ENCODE data around the gene LMAN1L. TPM values are rescaled to one million over a fixed set of nuclear protein-coding genes. Genes with fewer than 3 reads are reported as not detected.

LMAN1L gene
- total RNA-seq, 4 donors from 2014 or later: not detected

DNA sequence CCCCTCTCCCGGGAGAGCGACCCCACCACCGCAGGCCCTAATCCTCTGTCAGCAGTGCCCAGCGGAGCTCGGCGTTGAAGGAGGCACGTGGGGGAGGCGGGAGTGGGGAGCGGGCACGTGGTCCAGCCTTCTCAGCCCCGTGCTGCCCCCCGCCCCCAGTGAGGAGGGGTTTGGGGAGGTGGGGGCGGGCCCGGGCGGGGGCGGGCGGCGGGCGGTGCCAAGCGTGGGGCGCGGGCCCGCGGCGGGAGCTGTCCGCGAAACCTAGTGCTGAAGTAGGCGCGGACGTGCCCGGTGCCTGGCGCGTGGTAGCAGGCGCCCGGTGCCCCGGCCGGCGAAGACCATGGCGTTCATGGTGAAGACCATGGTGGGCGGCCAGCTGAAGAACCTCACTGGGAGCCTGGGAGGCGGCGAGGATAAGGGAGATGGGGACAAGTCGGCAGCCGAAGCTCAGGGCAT lies 13.8 kb downstream of the LMAN1L start, which contains the start of gene CPLX3:
CPLX3 (plus strand) TSS at position 264 of the 456 bp plus-strand sequence; CDS start at position 341, 77 bp downstream.
- TF ChIP-seq, protein P1, sequence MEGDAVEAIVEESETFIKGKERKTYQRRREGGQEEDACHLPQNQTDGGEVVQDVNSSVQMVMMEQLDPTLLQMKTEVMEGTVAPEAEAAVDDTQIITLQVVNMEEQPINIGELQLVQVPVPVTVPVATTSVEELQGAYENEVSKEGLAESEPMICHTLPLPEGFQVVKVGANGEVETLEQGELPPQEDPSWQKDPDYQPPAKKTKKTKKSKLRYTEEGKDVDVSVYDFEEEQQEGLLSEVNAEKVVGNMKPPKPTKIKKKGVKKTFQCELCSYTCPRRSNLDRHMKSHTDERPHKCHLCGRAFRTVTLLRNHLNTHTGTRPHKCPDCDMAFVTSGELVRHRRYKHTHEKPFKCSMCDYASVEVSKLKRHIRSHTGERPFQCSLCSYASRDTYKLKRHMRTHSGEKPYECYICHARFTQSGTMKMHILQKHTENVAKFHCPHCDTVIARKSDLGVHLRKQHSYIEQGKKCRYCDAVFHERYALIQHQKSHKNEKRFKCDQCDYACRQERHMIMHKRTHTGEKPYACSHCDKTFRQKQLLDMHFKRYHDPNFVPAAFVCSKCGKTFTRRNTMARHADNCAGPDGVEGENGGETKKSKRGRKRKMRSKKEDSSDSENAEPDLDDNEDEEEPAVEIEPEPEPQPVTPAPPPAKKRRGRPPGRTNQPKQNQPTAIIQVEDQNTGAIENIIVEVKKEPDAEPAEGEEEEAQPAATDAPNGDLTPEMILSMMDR (IDR thresholded peaks at IDR 0.05 in 4 of 5, conservative IDR thresholded peaks at IDR 0.05 in 1 of 5): no peak
- no peak for TF ChIP-seq POLR2A (IDR thresholded peaks at IDR 0.05)
- in situ Hi-C loops (cut with MboI; ENCODE audit: low sequenced_read_pairs in 4 of 4): no loop called here

DNA sequence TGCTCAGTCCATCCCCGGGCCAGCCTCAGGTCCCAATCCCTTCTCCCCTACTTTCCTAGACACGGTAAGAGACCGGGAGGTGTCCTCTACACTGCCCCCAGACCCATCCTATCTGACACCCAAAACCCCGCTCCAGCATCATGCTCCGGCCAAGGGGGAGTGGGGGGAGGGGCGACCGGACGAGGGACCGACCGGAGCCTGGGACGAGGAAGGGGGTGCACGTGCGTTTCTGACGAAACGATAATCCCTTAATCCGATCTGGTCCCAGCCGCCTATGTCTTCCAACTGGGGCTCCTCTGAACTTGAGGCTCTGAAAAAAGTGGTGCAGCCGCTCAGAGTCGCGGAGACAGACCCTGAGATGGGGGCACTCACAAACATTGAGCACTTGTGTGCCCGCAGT lies 14.3 kb downstream of the LMAN1L start:
- Histone ChIP-seq H3K27ac (no peak overlapping the region), H3K36me3 (no peaks in the 10 kb centered on the region), H3K27me3 (peaks cover 6 to 13% (median 7%) of the 10 kb centered on the region in 3 donors), H3K4me1 (peaks cover 9 to 12% of the 10 kb centered on the region in 2 donors), H3K9me3 (no peaks in the 10 kb centered on the region), H3K4me3 (no peak overlapping the region)
- in situ Hi-C loops (cut with MboI; ENCODE audit: low sequenced_read_pairs in 4 of 4): no loop called here
- intact Hi-C loops (cut with DNase I; ENCODE audit: low total_unique reads): no loop called here
- DNase-seq (no peak), ATAC-seq (no peak)
- TF ChIP-seq, protein P1 (IDR thresholded peaks at IDR 0.05 in 4 of 5, conservative IDR thresholded peaks at IDR 0.05 in 1 of 5): no peak
- TF ChIP-seq POLR2A (IDR thresholded peaks at IDR 0.05): no peak

More for the DNA sequence above, 13.8 kb downstream of the LMAN1L start, which contains the start of gene CPLX3:
- DNase-seq (no peak), ATAC-seq (no peak)
- peaks cover 4 to 7% of the 10 kb centered on the region in 2 donors for H3K4me1 ChIP-seq
- H3K27ac ChIP-seq: no peak within 1 kb of the TSS
- H3K27me3 ChIP-seq: peaks cover 6 to 13% (median 7%) of the 10 kb centered on the region in 3 donors
- no peak within 1 kb of the TSS for H3K4me3 ChIP-seq
- no peaks in the 10 kb centered on the region for H3K36me3 ChIP-seq
- H3K9me3 ChIP-seq: no peaks in the 10 kb centered on the region
- intact Hi-C loops (cut with DNase I; ENCODE audit: low total_unique reads): no loop called here

DNA sequence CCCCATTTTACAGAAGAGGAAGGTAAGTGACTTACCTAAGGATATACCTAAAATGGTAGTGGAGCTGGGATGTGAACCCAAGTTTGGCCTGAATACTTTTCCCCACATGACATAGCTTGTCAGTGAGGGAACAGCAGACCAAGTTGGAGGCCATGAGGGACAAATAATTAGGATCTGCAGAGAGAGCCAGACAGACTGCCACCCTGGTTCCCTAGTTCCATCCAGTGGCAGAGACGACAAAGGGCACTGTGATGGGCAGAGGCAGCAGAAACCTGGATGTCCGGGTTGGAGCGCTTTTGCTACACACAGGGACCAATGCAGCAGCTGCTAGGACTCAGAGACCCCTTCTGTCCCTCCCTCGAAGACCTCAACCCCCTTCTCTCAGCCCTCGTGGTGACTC lies 15.0 kb downstream of the LMAN1L start:
- ATAC-seq (no peak), DNase-seq (no peak)
- Histone ChIP-seq H3K4me3 (no peak overlapping the region), H3K9me3 (no peaks in the 10 kb centered on the region), H3K36me3 (no peaks in the 10 kb centered on the region), H3K27ac (no peak overlapping the region), H3K4me1 (peaks cover 16 to 19% of the 10 kb centered on the region in 2 donors), H3K27me3 (peaks cover 6 to 13% (median 7%) of the 10 kb centered on the region in 3 donors)
- no peak for TF ChIP-seq POLR2A (IDR thresholded peaks at IDR 0.05)
- TF ChIP-seq, protein P1 (IDR thresholded peaks at IDR 0.05 in 4 of 5, conservative IDR thresholded peaks at IDR 0.05 in 1 of 5): no peak
- intact Hi-C loops (cut with DNase I; ENCODE audit: low total_unique reads): no loop called here
- in situ Hi-C loops (cut with MboI; ENCODE audit: low sequenced_read_pairs in 4 of 4): no loop called here

DNA sequence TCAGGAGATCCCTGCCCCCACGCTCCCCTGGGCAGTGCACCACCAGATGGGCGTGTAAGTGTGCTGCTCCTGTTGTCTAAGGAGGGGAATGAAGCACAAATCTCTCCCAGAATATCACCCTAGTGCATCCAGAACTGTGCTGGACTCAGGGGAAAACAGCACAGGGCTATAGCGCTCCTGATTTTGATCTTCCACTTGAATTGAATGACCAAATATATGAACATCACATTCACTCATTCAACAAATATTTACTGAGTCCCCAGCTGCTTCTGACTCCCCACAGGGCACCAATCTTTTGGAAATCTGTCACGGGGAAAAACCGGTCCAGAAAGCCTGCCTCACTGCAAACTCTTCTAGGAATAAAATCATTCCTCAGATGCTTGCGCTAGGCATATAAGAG lies 16.2 kb downstream of the LMAN1L start:
- DNase-seq (no peak), ATAC-seq (no peak)
- intact Hi-C loops (cut with DNase I; ENCODE audit: low total_unique reads): no loop called here
- TF ChIP-seq POLR2A (IDR thresholded peaks at IDR 0.05): no peak
- TF ChIP-seq, protein P1 (IDR thresholded peaks at IDR 0.05 in 4 of 5, conservative IDR thresholded peaks at IDR 0.05 in 1 of 5): no peak
- Histone ChIP-seq H3K4me1 (peaks cover 16 to 19% of the 10 kb centered on the region in 2 donors), H3K27me3 (peaks cover 6 to 13% (median 7%) of the 10 kb centered on the region in 3 donors), H3K9me3 (no peaks in the 10 kb centered on the region), H3K27ac (no peak overlapping the region), H3K36me3 (no peaks in the 10 kb centered on the region), H3K4me3 (no peak overlapping the region)
- in situ Hi-C loops (cut with MboI; ENCODE audit: low sequenced_read_pairs in 4 of 4): no loop called here

DNA sequence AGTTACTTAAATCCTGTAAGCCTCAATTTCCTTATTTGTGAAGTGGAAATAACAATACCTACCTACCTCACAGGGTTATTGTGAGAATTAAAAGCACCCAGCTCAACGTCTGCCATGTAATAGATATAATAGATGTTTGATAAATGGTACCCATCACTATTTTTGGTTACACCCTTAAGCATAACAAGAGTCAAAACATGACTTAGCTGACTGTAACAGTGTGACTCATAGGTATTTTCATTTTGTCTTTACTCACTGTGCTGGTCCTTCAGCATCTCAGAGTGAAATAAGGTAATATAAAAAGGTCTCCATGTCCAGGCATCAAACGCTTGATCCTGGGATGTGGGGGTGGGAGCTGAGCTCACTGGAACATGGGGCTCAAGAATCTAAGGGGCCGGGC lies 16.9 kb downstream of the LMAN1L start:
- Histone ChIP-seq H3K4me3 (no peak overlapping the region), H3K9me3 (no peaks in the 10 kb centered on the region), H3K27ac (no peak overlapping the region), H3K27me3 (peaks cover 6 to 13% (median 7%) of the 10 kb centered on the region in 3 donors), H3K4me1 (peaks cover 16 to 19% of the 10 kb centered on the region in 2 donors), H3K36me3 (no peaks in the 10 kb centered on the region)
- DNase-seq (no peak), ATAC-seq (no peak)
- in situ Hi-C loops (cut with MboI; ENCODE audit: low sequenced_read_pairs in 4 of 4) (no loop called here), intact Hi-C loops (cut with DNase I; ENCODE audit: low total_unique reads) (no loop called here)
- no peak for TF ChIP-seq POLR2A (IDR thresholded peaks at IDR 0.05)
- TF ChIP-seq, protein P1 (IDR thresholded peaks at IDR 0.05 in 4 of 5, conservative IDR thresholded peaks at IDR 0.05 in 1 of 5): no peak
